Tibial artery (tissue), 4 donors: ENCODE measurements around the gene PRRC2A.

Experiments used
- DNase-seq, 2 donors: peaks; one replicate each; pipeline ENCODE4 v3.0.0-alpha.2; 2019
- H3K27ac ChIP-seq, 2 donors: fragments of 200-600 bp; sonication (generic) in 1 of 2; 1 replicate in 1 of 2; 2 replicates in 1 of 2; pipeline ENCODE4 v1.5.1; 2018 to 2019; ENCODE audit warnings: mild to moderate bottlenecking in 1 of 2
- H3K27me3 ChIP-seq, 2 donors: fragments of 200-600 bp; sonication (generic) in 1 of 2; one replicate each; pipeline versions ENCODE4 v1.5.1 to v1.6.0; 2016 to 2019
- H3K36me3 ChIP-seq, 3 donors: fragments of 200-600 bp; sonication (generic) in 2 of 3; one replicate each; pipeline ENCODE4 v1.5.1; 2016 to 2019; ENCODE audit warnings: mild to moderate bottlenecking in 2 of 3
- H3K4me1 ChIP-seq, 4 donors: fragments of 200-600 bp; sonication (generic) in 2 of 4; 1 replicate in 3 of 4; 2 replicates in 1 of 4; pipeline ENCODE4 v1.5.1; 2016 to 2019
- H3K4me3 ChIP-seq, 2 donors: fragments of 200-600 bp; sonication (generic) in 1 of 2; 1 replicate in 1 of 2; 2 replicates in 1 of 2; pipeline ENCODE4 v1.5.1; 2018 to 2019; ENCODE audit warnings: mild to moderate bottlenecking in 2 of 2
- H3K9me3 ChIP-seq, 3 donors: fragments of 200-600 bp; sonication (generic) in 1 of 3; one replicate each; pipeline ENCODE4 v1.5.1; 2016 to 2019
- CTCF ChIP-seq, 2 experiments: fragments of 200-600 bp in 1 of 2; fragments of 450-650 bp in 1 of 2; IDR thresholded peaks; one replicate each; pipeline ENCODE4 v1.5.1; 2017 to 2019; ENCODE audit warnings: antibody characterized with exemption in 2 of 2, mild to moderate bottlenecking in 1 of 2, moderate library complexity in 1 of 2
- intact Hi-C: fragments of 100-400 bp; cut with DNase I; formaldehyde crosslinking; loops from one replicate; pipeline ENCODE4 v1.15.0; 2023; ENCODE audit warnings: low total_unique reads

Gene PRRC2A

DNA sequence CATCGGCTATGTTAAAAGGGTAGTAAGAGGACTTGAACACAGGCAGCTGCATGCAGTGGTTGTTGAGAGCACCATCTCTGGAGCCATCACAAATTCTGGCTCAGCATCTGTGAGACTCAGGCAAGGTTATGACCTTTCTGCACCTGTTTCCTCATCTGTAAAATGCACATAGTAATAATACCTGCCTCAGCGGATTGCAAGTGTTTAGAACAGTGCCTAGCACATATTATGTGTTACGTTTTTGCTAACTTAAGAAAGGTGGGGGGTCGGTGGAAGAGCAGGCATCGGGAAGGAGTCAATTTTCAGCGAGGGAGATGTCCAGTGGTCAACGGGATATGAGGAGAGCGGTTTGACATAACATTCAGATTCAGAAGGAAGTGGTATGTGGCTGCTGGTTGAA lies 57.4 kb downstream of the PRRC2A start:
- TF ChIP-seq CTCF (IDR thresholded peaks at IDR 0.05), result no peak
- H3K27me3 ChIP-seq, result no peaks in the 10 kb centered on the region
- no peaks in the 10 kb centered on the region for H3K9me3 ChIP-seq
- no peak for DNase-seq
- peaks cover 0 to 29% (median 5%) of the 10 kb centered on the region in 3 donors for H3K36me3 ChIP-seq
- peaks cover 0 to 20% (median 12%) of the 10 kb centered on the region in 4 donors for H3K4me1 ChIP-seq
- no peak overlapping the region for H3K4me3 ChIP-seq
- H3K27ac ChIP-seq, result no peak overlapping the region
- intact Hi-C loops, result loop anchor here (5.0 kb wide), 1 partner anchor 154 kb away; no protein-coding TSS in a partner anchor

GRCh38 chr6:31680226-31681134 lies 60.0 kb downstream of the PRRC2A start, which contains the start of gene LY6G5C:
LY6G5C (minus strand) TSS chr6:31681067; CDS start chr6:31680373, 694 bp downstream.
- intact Hi-C loops, result no loop called here
- peak within 1 kb of the TSS; percentile 62 to 65 for H3K27ac ChIP-seq

GRCh38 chr6:31681135-31681671 lies 60.7 kb downstream of the PRRC2A start:
- Histone ChIP-seq H3K4me3 (peak overlapping the region; percentile 49 to 64), H3K27ac (peak overlapping the region; percentile 62 to 65), H3K9me3 (no peaks in the 10 kb centered on the region), H3K36me3 (peaks cover 0 to 23% (median 3%) of the 10 kb centered on the region in 3 donors), H3K4me1 (peaks cover 0 to 23% (median 12%) of the 10 kb centered on the region in 4 donors), H3K27me3 (no peaks in the 10 kb centered on the region)
- intact Hi-C loops, result no loop called here
- peak in 1 of 2 experiments; percentile 11 for TF ChIP-seq CTCF (IDR thresholded peaks at IDR 0.05)
- DNase-seq, result peak in 1 of 2 donors; percentile 76

More at GRCh38 chr6:31680226-31681134, 60.0 kb downstream of the PRRC2A start, which contains the start of gene LY6G5C:
- peak within 1 kb of the TSS; percentile 49 to 64 for H3K4me3 ChIP-seq
- peaks cover 0 to 23% (median 0%) of the 10 kb centered on the region in 3 donors for H3K36me3 ChIP-seq
- H3K4me1 ChIP-seq, result peaks cover 0 to 23% (median 12%) of the 10 kb centered on the region in 4 donors
- no peaks in the 10 kb centered on the region for H3K9me3 ChIP-seq
- peak; percentile 88 to 89 for DNase-seq
- no peaks in the 10 kb centered on the region for H3K27me3 ChIP-seq
- peak; percentile 71 to 77 for TF ChIP-seq CTCF (IDR thresholded peaks at IDR 0.05)

DNA sequence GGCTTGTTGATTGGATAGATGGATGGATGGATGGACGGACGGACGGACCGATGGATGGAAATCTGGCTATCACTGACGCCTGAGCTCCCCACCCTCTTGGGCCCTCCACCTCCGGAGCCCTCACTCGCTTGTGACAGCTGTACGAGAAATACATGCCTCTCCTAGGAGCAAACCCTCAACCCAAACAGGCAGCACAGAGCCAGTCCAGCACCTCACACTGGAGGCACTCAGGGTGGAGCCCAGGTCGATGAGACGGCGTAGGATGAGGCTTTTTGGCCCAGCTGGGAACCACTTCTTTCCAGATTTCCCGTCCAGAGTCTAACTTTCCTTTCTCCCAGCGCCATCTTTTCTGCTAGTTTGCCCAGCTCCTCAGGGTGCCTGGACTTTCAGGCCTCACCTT lies 63.1 kb downstream of the PRRC2A start:
- Histone ChIP-seq H3K4me3 (no peak overlapping the region), H3K4me1 (peaks cover 0 to 23% (median 12%) of the 10 kb centered on the region in 4 donors), H3K9me3 (no peaks in the 10 kb centered on the region), H3K27ac (no peak overlapping the region), H3K36me3 (peaks cover 20 to 46% (median 22%) of the 10 kb centered on the region in 3 donors), H3K27me3 (no peaks in the 10 kb centered on the region)
- DNase-seq, result no peak
- TF ChIP-seq CTCF (IDR thresholded peaks at IDR 0.05), result no peak
- intact Hi-C loops, result no loop called here

DNA sequence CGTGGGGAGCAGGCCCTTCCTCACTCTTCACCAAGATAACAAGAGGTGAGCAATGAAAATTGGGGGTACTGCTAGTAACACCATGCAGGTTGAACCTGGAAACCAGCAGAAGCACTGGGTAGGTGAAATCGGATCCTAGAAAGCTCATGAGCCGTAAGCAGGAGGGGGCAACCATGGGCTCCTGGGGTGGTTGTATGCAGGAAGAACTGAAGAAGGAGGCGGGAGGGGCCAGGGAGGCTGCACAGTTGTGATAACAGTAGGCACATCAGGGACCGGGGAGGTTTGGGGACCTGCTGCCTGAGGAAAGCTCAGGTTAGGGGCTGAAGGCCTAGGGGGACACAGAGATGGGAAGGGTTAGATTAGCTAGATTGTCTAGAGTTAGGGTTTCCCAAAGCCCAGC lies 66.0 kb downstream of the PRRC2A start:
- DNase-seq, result no peak
- H3K27me3 ChIP-seq, result no peaks in the 10 kb centered on the region
- no peak overlapping the region for H3K4me3 ChIP-seq
- H3K4me1 ChIP-seq, result peaks cover 0 to 12% (median under 1%) of the 10 kb centered on the region in 4 donors
- H3K9me3 ChIP-seq, result no peaks in the 10 kb centered on the region
- H3K36me3 ChIP-seq, result peaks cover 49 to 75% (median 50%) of the 10 kb centered on the region in 3 donors
- H3K27ac ChIP-seq, result no peak overlapping the region
- intact Hi-C loops, result no loop called here
- no peak for TF ChIP-seq CTCF (IDR thresholded peaks at IDR 0.05)
